HepG2 (cell line): Measurements from ENCODE around the gene RASGRF1. TPM values are rescaled to one million over a fixed set of nuclear protein-coding genes. Genes with fewer than 3 reads are reported as not detected.

ENCODE experiments used
- ATAC-seq: fragments of 200-7000 bp; cut with Tn5 transposase; 3 replicates; pipeline ENCODE4 v1.9.1; 2020; ENCODE audit warnings: mild to moderate bottlenecking, moderate library complexity
- BruUV-seq: library from RNA; stranded (reverse); fragments of 400-500 nt; replicated peaks from 2 replicates; lab custom pipeline; 2021; lab: Mats Ljungman, UMichigan
- CTCF ChIA-PET: fragments of 300-600 bp; formaldehyde crosslinking; extraction: SDS; loops from one replicate; lab custom pipeline; 2021; ENCODE audit warnings: low total read pairs, inconsistent platforms, low intra/inter-chr PET ratio; lab: Yijun Ruan, JAX
- POLR2A ChIA-PET: fragments of 350-600 bp; sonication (Branson Sonifier 250); formaldehyde crosslinking; loops from one replicate; lab custom pipeline; 2020; ENCODE audit warnings: antibody characterized with exemption, inconsistent platforms; lab: Yijun Ruan, JAX
- DNase-seq: peaks from one replicate; pipeline ENCODE4 v3.0.0-alpha.2; 2015; ENCODE audit warnings: low spot score
- FAIRE-seq: peaks from 3 replicates; lab custom pipeline; 2011; peaks lifted over from hg19 to GRCh38; lab: Jason Lieb, UNC
- H2AFZ ChIP-seq: one replicate; pipeline ENCODE4 v1.6.1; 2011; ENCODE audit warnings: low read length, inconsistent platforms
- H3K27ac ChIP-seq: fragments of 300-600 bp; 3 replicates; pipeline ENCODE4 v1.8.0; 2011; ENCODE audit warnings: mixed run types, mild to moderate bottlenecking, mixed read lengths, low read length, inconsistent platforms; ENCODE audit not compliant: insufficient read depth; ENCODE audit errors: extremely low read length
- H3K27me3 ChIP-seq, 2 experiments: fragments of 200-600 bp in 1 of 2; 2 replicates in 1 of 2; 3 replicates in 1 of 2; pipeline versions ENCODE4 v1.6.0 to v1.8.0; 2011; ENCODE audit warnings: low read length in 2 of 2, mild to moderate bottlenecking in 2 of 2, moderate library complexity in 2 of 2, inconsistent platforms in 1 of 2; ENCODE audit not compliant: insufficient read depth in 2 of 2, control insufficient read depth in 1 of 2
- H3K36me3 ChIP-seq, 2 experiments: fragments of 200-600 bp in 1 of 2; replicated peaks in 1 of 2; 2 replicates in 1 of 2; 3 replicates in 1 of 2; pipeline versions ENCODE4 v1.5.1 to v1.8.0; 2011; ENCODE audit warnings: low read length in 2 of 2, inconsistent platforms in 1 of 2; ENCODE audit not compliant: insufficient read depth in 2 of 2, control insufficient read depth in 1 of 2
- H3K4me1 ChIP-seq: 2 replicates; pipeline ENCODE4 v1.5.1; 2012; ENCODE audit warnings: low read length, inconsistent platforms; ENCODE audit not compliant: insufficient read depth
- H3K4me2 ChIP-seq: 2 replicates; pipeline ENCODE4 v1.6.0; 2011; ENCODE audit warnings: low read depth, low read length, inconsistent platforms
- H3K4me3 ChIP-seq, 3 experiments: fragments of 200-600 bp in 1 of 3; sonication (generic), shearing (Covaris generic) in 1 of 3; replicated peaks in 1 of 3; 2 replicates each; pipeline ENCODE4 v1.5.1; 2011 to 2016; ENCODE audit warnings: low read length in 3 of 3, inconsistent platforms in 2 of 3, low read depth in 2 of 3, mild to moderate bottlenecking in 2 of 3, control low read depth in 1 of 3, mixed read lengths in 1 of 3; ENCODE audit not compliant: insufficient read depth in 1 of 3
- H3K79me2 ChIP-seq: one replicate; pipeline ENCODE4 v1.6.1; 2011; ENCODE audit warnings: low read length, inconsistent platforms; ENCODE audit not compliant: insufficient read depth
- H3K9ac ChIP-seq: 2 replicates; pipeline ENCODE4 v1.6.0; 2011; ENCODE audit warnings: mild to moderate bottlenecking, low read depth, low read length, inconsistent platforms; ENCODE audit not compliant: insufficient read depth
- H3K9me3 ChIP-seq: 2 replicates; pipeline ENCODE4 v1.5.1; 2012; ENCODE audit warnings: mild to moderate bottlenecking, low read length
- H4K20me1 ChIP-seq: 2 replicates; pipeline ENCODE4 v1.6.0; 2011; ENCODE audit warnings: inconsistent platforms, mild to moderate bottlenecking, low read length, moderate library complexity; ENCODE audit not compliant: insufficient read depth
- FLYWCH1 ChIP-seq: sonication (generic); formaldehyde crosslinking; IDR thresholded peaks from 2 replicates; pipeline ENCODE4 v1.8.1; 2023; ENCODE audit warnings: mild to moderate bottlenecking, missing genetic modification reagents
- GPN1 ChIP-seq: sonication (generic); formaldehyde crosslinking; IDR thresholded peaks from 2 replicates; pipeline ENCODE4 v1.5.1; 2020; ENCODE audit warnings: missing genetic modification reagents, borderline replicate concordance
- HMG20A ChIP-seq: IDR thresholded peaks from 2 replicates; pipeline ENCODE4 v1.6.1; 2016; ENCODE audit warnings: borderline replicate concordance
- HNRNPL ChIP-seq: fragments of 200-400 bp; formaldehyde crosslinking; IDR thresholded peaks from 2 replicates; pipeline ENCODE4 v1.6.1; 2017; ENCODE audit warnings: mild to moderate bottlenecking, low read depth, low read length
- KDM3A ChIP-seq: IDR thresholded peaks from 2 replicates; pipeline ENCODE4 v1.6.1; 2018; ENCODE audit warnings: low read depth, missing compliant biosample characterization
- MEIS1 ChIP-seq: sonication (generic); formaldehyde crosslinking; IDR thresholded peaks from 2 replicates; pipeline ENCODE4 v1.9.0; 2021; ENCODE audit warnings: mild to moderate bottlenecking, missing genetic modification reagents, moderate library complexity, borderline replicate concordance
- SP5 ChIP-seq: IDR thresholded peaks from 2 replicates; pipeline ENCODE4 v1.6.1; 2016; ENCODE audit warnings: low read depth, borderline replicate concordance
- YY1 ChIP-seq: IDR thresholded peaks from 2 replicates; pipeline ENCODE4 v1.6.1; 2011; ENCODE audit warnings: low read length, low read depth, moderate library complexity, mild to moderate bottlenecking; ENCODE audit not compliant: insufficient read depth, insufficient replicate concordance
- ZNF567 ChIP-seq: sonication (generic); formaldehyde crosslinking; IDR thresholded peaks from 2 replicates; pipeline ENCODE4 v1.8.1; 2023; ENCODE audit warnings: mild to moderate bottlenecking, missing genetic modification reagents, borderline replicate concordance
- WGBS: methylation state at CpG from one replicate; pipeline ENCODE4 v1.1.6; 2017; ENCODE audit warnings: low lambda C conversion rate; 5-methylcytosine and 5-hydroxymethylcytosine counted together
- in situ Hi-C: cut with HindIII; loops from 2 replicates; pipeline ENCODE4 v1.10.0; 2017; ENCODE audit warnings: low pct_unique_long_range_greater_than_20kb; ENCODE audit not compliant: extremely low pct_ligation_motif_present
- intact Hi-C: fragments of 100-400 bp; cut with micrococcal nuclease; formaldehyde crosslinking; loops from one replicate; pipeline ENCODE4 v1.10.0; 2022; ENCODE audit not compliant: unreplicated experiment
- polyA plus RNA-seq, 8 experiments: library from polyadenylated mRNA; depleted of rRNA in 3 of 8; stranded (reverse) in 7 of 8; unstranded in 1 of 8; fragments of >200 nt; fragmentation: Illumina TruSeq in 4 of 8; extraction: Trizol in 4 of 8; gene quantifications; 2 replicates each; pipeline versions ENCODE4 v1.2.1 to v1.2.3, GENCODE V29; 2011 to 2016; ENCODE audit warnings: low read depth in 4 of 8, missing spikeins in 1 of 8, mixed read lengths in 1 of 8; ENCODE audit not compliant: insufficient read depth in 1 of 8
- total RNA-seq, 5 experiments: library from RNA; depleted of rRNA; stranded (reverse); fragments of >200 nt; fragmentation: Illumina TruSeq; extraction: Trizol; gene quantifications; 2 replicates each; pipeline ENCODE4 v1.2.3, GENCODE V29; 2016; ENCODE audit warnings: low read depth in 1 of 5

The RASGRF1 gene
- total and polyA plus RNA-seq, 2 of the 13 experiments (the other 11 are each of a cell fraction or from before 2014, with no cell fraction given), result 0.55 to 3.0 TPM

- TF ChIP-seq GPN1 (CRISPR knock-in tag) (no peak), ZNF567 (no peak)
- TF ChIP-seq, all 625 proteins: peak for 0
Observed at GRCh38 chr15:78938658-78939488, 151.7 kb downstream of the RASGRF1 start (continued).

- Histone ChIP-seq H3K9me3 (no peaks in the 10 kb centered on the region), H3K9ac (no peak overlapping the region), H3K4me1 (peaks cover 1% of the 10 kb centered on the region; the same call in 1 of the 2 replicates), H3K27me3 (no peaks in the 10 kb centered on the region), H4K20me1 (no peaks in the 10 kb centered on the region), H3K27ac (no peak overlapping the region), H3K4me3 (no peak overlapping the region), H3K36me3 (peaks cover 17 to 52% of the 10 kb centered on the region in 2 experiments), H3K79me2 (peaks cover 3% of the 10 kb centered on the region), H2AFZ (no peak overlapping the region), H3K4me2 (no peak overlapping the region)
- FAIRE-seq (no peak), ATAC-seq (no peak), DNase-seq (no peak)
- BruUV-seq, result no TSS peak
- ChIA-PET POLR2A (no interaction called here), CTCF (no interaction called here)
- in situ Hi-C loops (no loop called here), intact Hi-C loops (no loop called here)
- TF ChIP-seq MEIS1 (CRISPR knock-in tag) (no peak), KDM3A (CRISPR knock-in tag) (no peak), HMG20A (no peak), FLYWCH1 (CRISPR knock-in tag) (no peak), HNRNPL (no peak), SP5 (CRISPR knock-in tag) (no peak), YY1 (no peak)
- WGBS, result 96% methylated on average over 12 of the region's 14 CpGs
Observed at GRCh38 chr15:78937132-78937739, 153.3 kb downstream of the RASGRF1 start.
